CD14-positive monocyte (primary cell): ENCODE measurements around the gene NUP50. TPM values are rescaled to one million over a fixed set of nuclear protein-coding genes. Genes with fewer than 3 reads are reported as not detected.

Experiments
- DNase-seq, 3 donors: peaks; one replicate each; pipeline ENCODE4 v3.0.0-alpha.2; 2011 to 2022
- H2AFZ ChIP-seq: 2 replicates; pipeline ENCODE4 v1.6.0; 2012; ENCODE audit warnings: mild to moderate bottlenecking, low read depth, low read length, inconsistent platforms; ENCODE audit not compliant: insufficient read depth, poor library complexity, severe bottlenecking
- H3K27ac ChIP-seq, 2 donors: 1 replicate in 1 of 2; 2 replicates in 1 of 2; pipeline ENCODE4 v1.5.1; 2012 to 2013; ENCODE audit warnings: low read length in 2 of 2, control low read depth in 1 of 2, inconsistent platforms in 1 of 2, low read depth in 1 of 2, mild to moderate bottlenecking in 1 of 2
- H3K27me3 ChIP-seq, 2 donors: one replicate each; pipeline versions ENCODE4 v1.6.0 to v1.6.1; 2011 to 2013; ENCODE audit warnings: low read length in 2 of 2; ENCODE audit not compliant: control insufficient read depth in 2 of 2, insufficient read depth in 2 of 2
- H3K36me3 ChIP-seq, 2 donors: replicated peaks in 1 of 2; 1 replicate in 1 of 2; 2 replicates in 1 of 2; pipeline versions ENCODE4 v1.5.1 to v1.6.1; 2012 to 2013; ENCODE audit warnings: low read length in 2 of 2, control low read depth in 1 of 2, inconsistent platforms in 1 of 2, mild to moderate bottlenecking in 1 of 2; ENCODE audit not compliant: insufficient read depth in 2 of 2, control insufficient read depth in 1 of 2
- H3K4me1 ChIP-seq, 2 donors: 1 replicate in 1 of 2; 2 replicates in 1 of 2; pipeline versions ENCODE4 v1.5.1 to v1.6.1; 2012 to 2013; ENCODE audit warnings: low read length in 2 of 2, control low read depth in 1 of 2, inconsistent platforms in 1 of 2, mild to moderate bottlenecking in 1 of 2, moderate library complexity in 1 of 2; ENCODE audit not compliant: insufficient read depth in 2 of 2, control insufficient read depth in 1 of 2
- H3K4me2 ChIP-seq: replicated peaks from 2 replicates; pipeline ENCODE3; 2012; ENCODE audit warnings: low read length, moderate library complexity, mild to moderate bottlenecking; ENCODE audit not compliant: poor library complexity, severe bottlenecking; ENCODE audit errors: extremely low read depth
- H3K4me3 ChIP-seq, 3 experiments: fragments of 200-600 bp in 1 of 3; sonication (generic) in 1 of 3; replicated peaks in 1 of 3; 1 replicate in 2 of 3; 2 replicates in 1 of 3; pipeline ENCODE4 v1.5.1; 2011 to 2013; ENCODE audit warnings: low read length in 3 of 3, mild to moderate bottlenecking in 3 of 3, control low read depth in 2 of 3, low read depth in 2 of 3, inconsistent platforms in 1 of 3, moderate library complexity in 1 of 3
- H3K79me2 ChIP-seq: 2 replicates; pipeline ENCODE4 v1.6.0; 2012; ENCODE audit warnings: mild to moderate bottlenecking, control low read depth, inconsistent platforms, low read length, moderate library complexity; ENCODE audit not compliant: insufficient read depth
- H3K9ac ChIP-seq: 2 replicates; pipeline ENCODE4 v1.6.0; 2017; ENCODE audit warnings: low read length, mild to moderate bottlenecking; ENCODE audit not compliant: insufficient read depth, poor library complexity, severe bottlenecking
- H3K9me3 ChIP-seq, 2 donors: replicated peaks in 1 of 2; 1 replicate in 1 of 2; 2 replicates in 1 of 2; pipeline versions ENCODE4 v1.5.1 to v1.6.1; 2012 to 2013; ENCODE audit warnings: low read length in 2 of 2, control low read depth in 1 of 2; ENCODE audit not compliant: control insufficient read depth in 1 of 2, insufficient read depth in 1 of 2
- H4K20me1 ChIP-seq: 2 replicates; pipeline ENCODE4 v1.6.0; 2012; ENCODE audit warnings: mild to moderate bottlenecking, low read length, control low read depth, moderate library complexity; ENCODE audit not compliant: insufficient read depth
- H3K27ac Mint-ChIP-seq, 7 donors: one replicate each; pipeline ENCODE4 v1.8.0; 2020; ENCODE audit warnings: mild to moderate bottlenecking in 7 of 7, mixed read lengths in 7 of 7, moderate library complexity in 6 of 7, inconsistent platforms in 2 of 7
- H3K27me3 Mint-ChIP-seq, 3 donors: one replicate each; pipeline ENCODE4 v1.8.0; 2021 to 2022; ENCODE audit warnings: low read depth in 3 of 3, mild to moderate bottlenecking in 3 of 3, mixed read lengths in 3 of 3, moderate library complexity in 3 of 3, inconsistent platforms in 1 of 3
- H3K36me3 Mint-ChIP-seq, 2 donors: one replicate each; pipeline ENCODE4 v1.8.0; 2020; ENCODE audit warnings: mixed read lengths in 2 of 2, inconsistent platforms in 1 of 2, mild to moderate bottlenecking in 1 of 2
- H3K4me1 Mint-ChIP-seq: one replicate; pipeline ENCODE4 v1.8.0; 2020; ENCODE audit warnings: mild to moderate bottlenecking, mixed read lengths
- H3K4me3 Mint-ChIP-seq, 2 donors: one replicate each; pipeline ENCODE4 v1.8.0; 2020; ENCODE audit warnings: mild to moderate bottlenecking in 2 of 2, mixed read lengths in 2 of 2, moderate library complexity in 1 of 2
- H3K9me3 Mint-ChIP-seq, 7 donors: one replicate each; pipeline ENCODE4 v1.8.0; 2020 to 2022; ENCODE audit warnings: mixed read lengths in 7 of 7, mild to moderate bottlenecking in 6 of 7, moderate library complexity in 6 of 7, inconsistent platforms in 2 of 7
- WGBS: methylation state at CpG from one replicate; pipeline ENCODE4 v1.1.5; 2013; ENCODE audit warnings: missing lambda C conversion rate; ENCODE audit not compliant: insufficient coverage; 5-methylcytosine and 5-hydroxymethylcytosine counted together
- intact Hi-C, 2 donors: fragments of 100-400 bp; cut with micrococcal nuclease; formaldehyde crosslinking; loops; one replicate each; pipeline versions ENCODE4 v1.15.0 to v1.15.1; 2023
- polyA plus RNA-seq, 3 donors: library from polyadenylated mRNA; depleted of rRNA in 1 of 3; unstranded in 2 of 3; stranded (reverse) in 1 of 3; fragments of 300-500 nt in 2 of 3; fragments of >200 nt in 1 of 3; fragmentation: Illumina TruSeq in 2 of 3; gene quantifications; 1 replicate in 2 of 3; 2 replicates in 1 of 3; pipeline ENCODE4 v1.2.3, GENCODE V29; 2012 to 2021
- TF ChIP-seq, protein P1 (sequence below): fragments of 200-600 bp; IDR thresholded peaks from one replicate; pipeline ENCODE4 v1.8.0; 2022; ENCODE audit warnings: antibody characterized with exemption, mild to moderate bottlenecking

NUP50 gene
- polyA plus RNA-seq, 3 donors, result 23.4 to 28.4 (median 26.9) TPM

DNA sequence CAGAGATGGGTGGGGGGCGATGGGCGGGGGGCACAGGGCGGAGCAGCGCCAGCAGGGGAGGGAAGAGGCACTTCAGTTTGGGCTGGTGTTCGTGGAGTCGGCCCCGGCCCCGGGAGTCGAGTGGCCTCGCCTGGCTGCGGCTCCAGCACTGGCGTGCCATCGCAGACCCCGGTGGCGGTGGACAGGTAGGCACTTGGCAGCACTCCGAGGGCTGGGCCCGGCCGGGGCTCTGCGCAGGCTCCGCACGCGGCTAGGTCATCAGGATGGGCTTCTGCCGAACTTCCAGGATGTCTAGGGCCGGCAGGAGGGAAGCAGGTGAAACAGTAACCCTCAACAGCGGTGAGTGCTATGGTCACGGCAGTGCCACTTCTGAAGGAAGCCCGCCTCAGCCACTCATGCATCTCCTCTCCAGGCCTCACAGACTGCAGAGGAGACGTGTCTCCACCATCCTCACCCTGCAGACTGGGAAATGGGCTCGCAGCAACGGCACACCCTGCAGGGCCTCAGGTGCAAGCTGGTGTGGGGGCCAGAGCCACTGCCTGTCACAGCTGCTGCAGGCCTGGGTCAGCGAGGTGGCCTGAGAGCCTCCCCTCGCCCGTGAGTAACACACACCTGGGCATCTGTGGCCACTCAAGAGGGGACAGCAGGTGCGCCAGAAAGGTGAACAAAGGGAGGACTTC lies 33.3 kb downstream of the NUP50 start:
- 97% methylated on average over 32 of the region's 34 CpGs for WGBS

DNA sequence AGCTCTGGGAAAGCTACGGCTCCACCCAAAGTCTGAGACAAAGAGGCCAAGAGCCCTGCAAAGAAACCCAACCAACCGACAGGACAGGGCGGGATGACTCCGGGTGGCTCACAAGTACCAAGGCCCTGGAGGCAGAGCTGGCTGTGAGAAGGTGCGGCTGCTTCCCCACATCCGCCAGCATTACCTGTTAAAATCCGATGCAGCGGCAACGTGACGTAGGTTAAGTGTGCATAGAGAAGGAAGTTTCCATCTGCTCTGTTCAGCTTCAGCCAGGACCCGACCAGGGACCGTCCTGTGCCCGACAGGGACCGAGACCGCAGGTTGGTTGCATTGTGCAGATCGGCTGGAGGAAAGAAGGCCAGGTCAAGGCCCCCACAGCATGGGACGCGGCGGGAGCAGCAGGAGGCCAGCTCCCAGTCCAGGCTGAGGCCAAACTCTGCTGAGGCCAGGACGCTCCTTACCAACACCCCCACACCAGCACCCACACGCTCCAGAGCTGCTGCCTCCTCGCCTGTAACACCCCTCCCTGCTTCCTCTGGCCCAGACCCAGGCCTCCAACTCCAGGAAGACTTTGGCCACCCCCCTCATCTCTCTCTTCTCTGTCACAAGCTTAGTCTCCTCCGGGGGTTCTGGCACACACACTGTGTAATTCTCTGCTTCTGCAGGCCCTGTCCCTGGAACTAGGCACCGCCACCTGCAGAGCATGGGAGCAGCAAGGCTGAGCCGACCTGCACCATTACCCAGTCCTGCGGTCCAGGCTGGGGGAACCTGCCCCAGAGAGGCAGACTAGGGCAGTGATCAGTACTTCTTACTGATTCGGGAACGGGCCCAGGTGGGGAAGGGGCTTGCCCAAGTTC lies 34.1 kb downstream of the NUP50 start:
- Mint-ChIP-seq H3K4me3 (no peak overlapping the region), H3K9me3 (no peaks in the 10 kb centered on the region), H3K4me1 (no peaks in the 10 kb centered on the region), H3K27me3 (peaks cover 0 to 2% (median 0%) of the 10 kb centered on the region in 3 donors), H3K36me3 (peaks cover 70 to 94% of the 10 kb centered on the region in 2 donors), H3K27ac (peak overlapping the region in 4 of 7 donors; percentile 3 to 65 (median 56))
- Histone ChIP-seq H3K27ac (no peak overlapping the region), H3K27me3 (no peaks in the 10 kb centered on the region), H3K9me3 (no peaks in the 10 kb centered on the region), H3K4me2 (no peak overlapping the region), H2AFZ (no peak overlapping the region), H4K20me1 (peaks cover 94% of the 10 kb centered on the region), H3K4me3 (no peak overlapping the region), H3K9ac (no peak overlapping the region), H3K79me2 (peaks cover 60% of the 10 kb centered on the region), H3K4me1 (no peaks in the 10 kb centered on the region), H3K36me3 (peaks cover 87 to 96% of the 10 kb centered on the region in 2 donors)
- TF ChIP-seq, protein P1, sequence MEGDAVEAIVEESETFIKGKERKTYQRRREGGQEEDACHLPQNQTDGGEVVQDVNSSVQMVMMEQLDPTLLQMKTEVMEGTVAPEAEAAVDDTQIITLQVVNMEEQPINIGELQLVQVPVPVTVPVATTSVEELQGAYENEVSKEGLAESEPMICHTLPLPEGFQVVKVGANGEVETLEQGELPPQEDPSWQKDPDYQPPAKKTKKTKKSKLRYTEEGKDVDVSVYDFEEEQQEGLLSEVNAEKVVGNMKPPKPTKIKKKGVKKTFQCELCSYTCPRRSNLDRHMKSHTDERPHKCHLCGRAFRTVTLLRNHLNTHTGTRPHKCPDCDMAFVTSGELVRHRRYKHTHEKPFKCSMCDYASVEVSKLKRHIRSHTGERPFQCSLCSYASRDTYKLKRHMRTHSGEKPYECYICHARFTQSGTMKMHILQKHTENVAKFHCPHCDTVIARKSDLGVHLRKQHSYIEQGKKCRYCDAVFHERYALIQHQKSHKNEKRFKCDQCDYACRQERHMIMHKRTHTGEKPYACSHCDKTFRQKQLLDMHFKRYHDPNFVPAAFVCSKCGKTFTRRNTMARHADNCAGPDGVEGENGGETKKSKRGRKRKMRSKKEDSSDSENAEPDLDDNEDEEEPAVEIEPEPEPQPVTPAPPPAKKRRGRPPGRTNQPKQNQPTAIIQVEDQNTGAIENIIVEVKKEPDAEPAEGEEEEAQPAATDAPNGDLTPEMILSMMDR, result no peak
- no peak for DNase-seq
- 94% methylated on average over 27 of the region's 28 CpGs for WGBS
- intact Hi-C loops, result no loop called here

More for the DNA sequence above, 33.3 kb downstream of the NUP50 start:
- Mint-ChIP-seq H3K9me3 (no peaks in the 10 kb centered on the region), H3K27ac (peak overlapping the region in 1 of 7 donors; percentile 54), H3K27me3 (peaks cover 0 to 2% (median 0%) of the 10 kb centered on the region in 3 donors), H3K4me1 (no peaks in the 10 kb centered on the region), H3K4me3 (no peak overlapping the region), H3K36me3 (peaks cover 75 to 92% of the 10 kb centered on the region in 2 donors)
- H3K4me2 ChIP-seq, result no peak overlapping the region
- H3K9me3 ChIP-seq, result no peaks in the 10 kb centered on the region
- H3K27ac ChIP-seq, result no peak overlapping the region
- H3K9ac ChIP-seq, result no peak overlapping the region
- peaks cover 94% of the 10 kb centered on the region for H4K20me1 ChIP-seq
- no peak overlapping the region for H2AFZ ChIP-seq
- TF ChIP-seq, protein P1, result no peak
- intact Hi-C loops, result no loop called here
- DNase-seq, result no peak
- no peaks in the 10 kb centered on the region for H3K27me3 ChIP-seq
- peaks cover 84 to 96% of the 10 kb centered on the region in 2 donors for H3K36me3 ChIP-seq
- H3K4me3 ChIP-seq, result no peak overlapping the region
- peaks cover 55% of the 10 kb centered on the region for H3K79me2 ChIP-seq
- H3K4me1 ChIP-seq, result no peaks in the 10 kb centered on the region
